GM10248 (cell line): ENCODE data around the gene KIRREL3.

Source experiments
- CTCF ChIA-PET: fragments of 300-600 bp; sonication (Branson Sonifier 250); formaldehyde crosslinking; extraction: SDS; loops from one replicate; lab custom pipeline; 2021; ENCODE audit warnings: antibody characterized with exemption; lab: Yijun Ruan, JAX
- POLR2A ChIA-PET: fragments of 350-650 bp; sonication (Branson Sonifier 250); formaldehyde crosslinking; extraction: SDS; loops from one replicate; lab custom pipeline; 2020; ENCODE audit warnings: antibody characterized with exemption; lab: Yijun Ruan, JAX
- DNase-seq: peaks from one replicate; pipeline ENCODE4 v3.0.0; 2012; ENCODE audit errors: extremely low spot score
- CTCF ChIP-seq: IDR thresholded peaks from 2 replicates; pipeline ENCODE4 v1.5.1; 2012; ENCODE audit warnings: mild to moderate bottlenecking, low read depth; ENCODE audit errors: extremely low read depth, missing control alignments, control extremely low read depth

KIRREL3 gene

GRCh38 chr11:126468102-126468521 is 532.5 kb downstream of the KIRREL3 start:
- ChIA-PET POLR2A (no interaction called here), CTCF (interaction anchor here (11.4 kb wide), 1 partner anchor 12 kb away, joined by 72 read pairs; no protein-coding TSS in a partner anchor)
- no peak for TF ChIP-seq CTCF
- no peak for DNase-seq

- DNase-seq = no peak
These were observed 533.1 kb downstream of the KIRREL3 start for GRCh38 chr11:126467471-126467870.

GRCh38 chr11:126467046-126467370 is 533.6 kb downstream of the KIRREL3 start:
- no peak for TF ChIP-seq CTCF

More at GRCh38 chr11:126467471-126467870, 533.1 kb downstream of the KIRREL3 start:
- TF ChIP-seq CTCF = no peak
- CTCF ChIA-PET = interaction anchor here (11.4 kb wide), 1 partner anchor 13 kb away, joined by 72 read pairs; no protein-coding TSS in a partner anchor
- POLR2A ChIA-PET = no interaction called here

GRCh38 chr11:126466236-126467045 is 534.1 kb downstream of the KIRREL3 start:
- POLR2A ChIA-PET = no interaction called here
- TF ChIP-seq CTCF = no peak
- CTCF ChIA-PET = interaction anchor here (11.4 kb wide), 1 partner anchor 14 kb away, joined by 72 read pairs; no protein-coding TSS in a partner anchor
- DNase-seq = no peak

More at GRCh38 chr11:126467046-126467370, 533.6 kb downstream of the KIRREL3 start:
- DNase-seq = no peak
- ChIA-PET CTCF (interaction anchor here (11.4 kb wide), 1 partner anchor 13 kb away, joined by 72 read pairs; no protein-coding TSS in a partner anchor), POLR2A (no interaction called here)

GRCh38 chr11:126465573-126466188 is 534.9 kb downstream of the KIRREL3 start:
- CTCF ChIA-PET = interaction anchor here (1.1 to 11.4 kb wide), 2 partner anchors 15 to 18 kb away, joined by 3 to 72 read pairs; no protein-coding TSS in a partner anchor
- POLR2A ChIA-PET = no interaction called here
- no peak for DNase-seq

More at GRCh38 chr11:126465573-126466188, 534.9 kb downstream of the KIRREL3 start:
- no peak for TF ChIP-seq CTCF
